ENCODE measurements around the gene DEXI.

GRCh38 chr16:10990378-10990777, 48.1 kb upstream of the DEXI start:
- TF ChIP-seq CTCF (IDR thresholded peaks at IDR 0.05; ENCODE audit: low read depth, low read length, poor library complexity, severe bottlenecking): no peak
- no peak for TF ChIP-seq EZH2phosphoT487 (IDR thresholded peaks at IDR 0.05; ENCODE audit: borderline replicate concordance, low read length)
